Measurements from ENCODE around the gene RFNG.

The RFNG gene

DNA sequence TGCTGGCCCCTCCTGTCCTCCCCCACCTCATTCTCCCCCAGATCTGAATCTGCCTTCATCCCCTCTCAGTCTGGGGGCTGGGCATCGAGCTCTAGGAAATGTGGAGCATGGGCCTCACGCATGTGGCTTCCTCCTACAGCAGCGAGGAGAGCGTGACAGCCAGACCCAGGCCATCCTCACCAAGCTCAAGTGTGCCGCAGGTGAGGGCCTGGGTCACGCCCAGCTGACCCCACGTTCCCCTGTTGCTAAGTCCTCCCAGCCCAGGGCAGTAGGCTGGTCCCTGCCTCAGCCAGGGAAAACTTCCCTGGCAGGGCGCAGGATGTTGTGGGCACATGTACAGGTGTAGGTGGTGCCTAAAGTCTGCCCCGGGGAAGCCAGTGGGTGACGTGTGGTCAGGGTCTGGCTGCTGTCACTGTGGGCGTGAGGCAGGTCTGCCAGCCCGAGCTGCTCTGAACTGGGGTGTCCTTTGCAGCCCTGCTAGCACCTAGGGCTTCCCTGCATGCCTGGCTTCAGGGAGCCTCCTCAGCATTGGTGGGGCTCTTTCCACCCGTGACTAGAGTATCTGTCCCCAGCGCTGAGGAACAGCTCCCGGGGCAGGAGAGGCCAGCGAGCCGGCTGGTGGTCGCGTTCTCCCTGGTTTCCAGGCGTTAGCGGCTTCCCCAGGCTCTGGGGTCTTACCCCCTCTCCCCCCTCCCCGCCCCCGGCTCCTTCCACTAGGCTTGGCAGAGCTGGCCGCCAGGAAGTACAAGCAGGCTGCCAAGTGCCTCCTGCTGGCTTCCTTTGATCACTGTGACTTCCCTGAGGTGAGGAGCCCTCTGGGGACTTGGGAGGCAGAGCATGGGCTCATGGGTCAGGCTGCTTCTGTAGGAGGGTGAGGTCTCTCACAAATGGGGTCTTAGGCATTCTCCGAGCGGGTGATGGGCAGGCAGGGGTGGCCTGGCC is 3.7 kb upstream of the RFNG start:
- peaks cover 61% of the 10 kb centered on the region for H3K36me3 ChIP-seq (ENCODE audit: control insufficient read depth, low read length)
- H3F3A ChIP-seq (ENCODE audit: control insufficient read depth, insufficient read depth): no peaks in the 10 kb centered on the region

DNA sequence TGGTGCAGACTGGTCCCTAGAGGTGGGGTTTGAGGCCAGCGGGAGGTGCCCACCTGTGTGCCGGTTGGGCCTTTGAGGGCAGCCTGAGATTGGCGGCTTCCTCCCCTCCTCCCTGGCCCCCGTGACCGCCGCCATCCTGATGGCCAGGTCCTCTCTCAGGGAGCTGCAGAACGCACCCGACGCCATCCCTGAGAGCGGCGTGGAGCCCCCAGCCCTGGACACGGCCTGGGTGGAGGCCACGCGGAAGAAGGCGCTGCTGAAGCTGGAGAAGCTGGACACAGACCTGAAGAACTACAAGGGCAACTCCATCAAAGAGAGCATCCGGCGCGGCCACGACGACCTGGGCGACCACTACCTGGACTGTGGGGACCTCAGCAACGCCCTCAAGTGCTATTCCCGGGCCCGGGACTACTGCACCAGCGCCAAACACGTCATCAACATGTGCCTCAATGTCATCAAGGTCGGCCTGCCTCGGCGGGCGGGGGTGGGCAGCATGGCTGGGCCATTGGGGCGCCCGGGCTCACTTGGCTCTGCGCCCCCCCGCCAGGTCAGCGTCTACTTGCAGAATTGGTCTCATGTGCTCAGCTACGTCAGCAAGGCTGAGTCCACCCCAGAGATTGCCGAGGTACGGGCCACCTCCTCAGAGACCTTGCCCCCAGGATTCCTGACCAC is 2.9 kb upstream of the RFNG start:
- TF ChIP-seq, protein P1, sequence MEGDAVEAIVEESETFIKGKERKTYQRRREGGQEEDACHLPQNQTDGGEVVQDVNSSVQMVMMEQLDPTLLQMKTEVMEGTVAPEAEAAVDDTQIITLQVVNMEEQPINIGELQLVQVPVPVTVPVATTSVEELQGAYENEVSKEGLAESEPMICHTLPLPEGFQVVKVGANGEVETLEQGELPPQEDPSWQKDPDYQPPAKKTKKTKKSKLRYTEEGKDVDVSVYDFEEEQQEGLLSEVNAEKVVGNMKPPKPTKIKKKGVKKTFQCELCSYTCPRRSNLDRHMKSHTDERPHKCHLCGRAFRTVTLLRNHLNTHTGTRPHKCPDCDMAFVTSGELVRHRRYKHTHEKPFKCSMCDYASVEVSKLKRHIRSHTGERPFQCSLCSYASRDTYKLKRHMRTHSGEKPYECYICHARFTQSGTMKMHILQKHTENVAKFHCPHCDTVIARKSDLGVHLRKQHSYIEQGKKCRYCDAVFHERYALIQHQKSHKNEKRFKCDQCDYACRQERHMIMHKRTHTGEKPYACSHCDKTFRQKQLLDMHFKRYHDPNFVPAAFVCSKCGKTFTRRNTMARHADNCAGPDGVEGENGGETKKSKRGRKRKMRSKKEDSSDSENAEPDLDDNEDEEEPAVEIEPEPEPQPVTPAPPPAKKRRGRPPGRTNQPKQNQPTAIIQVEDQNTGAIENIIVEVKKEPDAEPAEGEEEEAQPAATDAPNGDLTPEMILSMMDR (IDR thresholded peaks at IDR 0.05; ENCODE audit: low read depth, low read length, poor library complexity, severe bottlenecking): no peak
- no peak for TF ChIP-seq EZH2phosphoT487 (IDR thresholded peaks at IDR 0.05; ENCODE audit: borderline replicate concordance, low read length)
- Histone ChIP-seq H3K27ac (ENCODE audit: low read depth, low read length) (no peak overlapping the region), H3K4me2 (ENCODE audit: low read length) (no peak overlapping the region), H3K9me3 (ENCODE audit: control insufficient read depth, insufficient read depth, low read length) (no peaks in the 10 kb centered on the region), H3K4me1 (ENCODE audit: control insufficient read depth, low read length) (peaks cover 17% of the 10 kb centered on the region), H3K27me3 (ENCODE audit: control insufficient read depth, low read length) (no peaks in the 10 kb centered on the region), H3K36me3 (ENCODE audit: control insufficient read depth, low read length) (peaks cover 53% of the 10 kb centered on the region), H3F3A (ENCODE audit: control insufficient read depth, insufficient read depth) (no peaks in the 10 kb centered on the region), H3K4me3 (ENCODE audit: low read length) (no peak overlapping the region), H4K20me1 (ENCODE audit: control insufficient read depth, insufficient read depth, low read depth, low read length) (peaks cover 3% of the 10 kb centered on the region; the same call in 1 of the 2 replicates), H3K79me2 (ENCODE audit: control insufficient read depth, low read length) (peaks cover 19% of the 10 kb centered on the region), H3K9me2 (replicated peaks; ENCODE audit: control insufficient read depth, low read length) (no peaks in the 10 kb centered on the region)

More for the DNA sequence above, 3.7 kb upstream of the RFNG start:
- Histone ChIP-seq H4K20me1 (ENCODE audit: control insufficient read depth, insufficient read depth, low read depth, low read length) (peaks cover 3% of the 10 kb centered on the region; the same call in 1 of the 2 replicates), H3K4me3 (ENCODE audit: low read length) (no peak overlapping the region), H3K79me2 (ENCODE audit: control insufficient read depth, low read length) (peaks cover 19% of the 10 kb centered on the region), H3K9me3 (ENCODE audit: control insufficient read depth, insufficient read depth, low read length) (no peaks in the 10 kb centered on the region), H3K27me3 (ENCODE audit: control insufficient read depth, low read length) (no peaks in the 10 kb centered on the region), H3K4me1 (ENCODE audit: control insufficient read depth, low read length) (peaks cover 16% of the 10 kb centered on the region), H3K27ac (ENCODE audit: low read depth, low read length) (no peak overlapping the region), H3K9me2 (replicated peaks; ENCODE audit: control insufficient read depth, low read length) (no peaks in the 10 kb centered on the region), H3K4me2 (ENCODE audit: low read length) (no peak overlapping the region)
- TF ChIP-seq, protein P1 (IDR thresholded peaks at IDR 0.05; ENCODE audit: low read depth, low read length, poor library complexity, severe bottlenecking): no peak
- TF ChIP-seq EZH2phosphoT487 (IDR thresholded peaks at IDR 0.05; ENCODE audit: borderline replicate concordance, low read length): no peak

DNA sequence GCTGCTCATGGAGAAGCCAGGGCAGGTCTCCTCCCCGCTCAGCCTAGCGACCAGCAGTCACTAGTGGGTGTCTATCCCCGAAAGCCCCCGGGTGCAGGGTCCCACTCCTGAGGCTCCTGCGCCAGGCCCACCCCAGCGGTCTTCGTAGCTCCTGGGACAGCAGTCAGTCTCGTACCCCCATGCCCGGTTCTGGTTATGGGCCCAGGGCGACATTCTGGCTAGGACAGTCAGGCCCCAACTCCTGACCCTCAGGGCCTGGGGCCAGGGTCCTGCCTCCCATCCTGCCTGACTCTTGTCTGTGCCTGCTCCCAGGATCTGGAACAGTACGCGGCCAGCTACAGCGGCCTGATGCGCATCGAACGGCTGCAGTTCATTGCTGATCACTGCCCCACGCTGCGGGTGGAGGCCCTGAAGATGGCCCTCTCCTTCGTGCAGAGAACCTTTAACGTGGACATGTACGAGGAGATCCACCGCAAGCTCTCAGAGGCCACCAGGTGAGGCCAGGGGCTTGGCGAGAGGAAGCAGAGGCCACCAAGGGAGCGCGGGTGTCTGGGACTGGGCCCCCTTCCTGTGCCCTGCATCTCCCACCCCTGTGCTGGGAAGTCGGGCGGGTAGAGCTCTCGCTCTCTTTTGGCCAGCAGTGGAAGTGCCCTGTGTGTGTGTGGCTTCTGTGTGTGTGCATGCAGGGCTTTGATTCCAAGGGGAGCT is 2.1 kb upstream of the RFNG start:
- Histone ChIP-seq H3K27ac (ENCODE audit: low read depth, low read length) (no peak overlapping the region), H3K4me3 (ENCODE audit: low read length) (no peak overlapping the region), H3F3A (ENCODE audit: control insufficient read depth, insufficient read depth) (no peaks in the 10 kb centered on the region), H3K9me2 (replicated peaks; ENCODE audit: control insufficient read depth, low read length) (no peaks in the 10 kb centered on the region), H4K20me1 (ENCODE audit: control insufficient read depth, insufficient read depth, low read depth, low read length) (peaks cover 3% of the 10 kb centered on the region; the same call in 1 of the 2 replicates), H3K36me3 (ENCODE audit: control insufficient read depth, low read length) (peaks cover 46% of the 10 kb centered on the region), H3K4me1 (ENCODE audit: control insufficient read depth, low read length) (peaks cover 17% of the 10 kb centered on the region), H3K9me3 (ENCODE audit: control insufficient read depth, insufficient read depth, low read length) (no peaks in the 10 kb centered on the region), H3K79me2 (ENCODE audit: control insufficient read depth, low read length) (peaks cover 19% of the 10 kb centered on the region), H3K27me3 (ENCODE audit: control insufficient read depth, low read length) (no peaks in the 10 kb centered on the region), H3K4me2 (ENCODE audit: low read length) (peak overlapping the region; percentile 94)
- TF ChIP-seq, protein P1 (IDR thresholded peaks at IDR 0.05; ENCODE audit: low read depth, low read length, poor library complexity, severe bottlenecking): no peak
- no peak for TF ChIP-seq EZH2phosphoT487 (IDR thresholded peaks at IDR 0.05; ENCODE audit: borderline replicate concordance, low read length)
